GM23248 (cell line): ENCODE results near the gene NIN. TPM values are rescaled to one million over a fixed set of nuclear protein-coding genes. Genes with fewer than 3 reads are reported as not detected.
A peak's percentile ranks its signal among the peaks of the same experiment; 100 is the strongest.

ENCODE experiments used
- DNase-seq: peaks from one replicate; pipeline ENCODE4 v3.0.0-alpha.2; 2015
- H2AFZ ChIP-seq: fragments of 200-600 bp; sonication (generic); 2 replicates; pipeline ENCODE4 v1.6.1; 2016; ENCODE audit warnings: antibody characterized with exemption
- H3F3A ChIP-seq: fragments of 200-600 bp; sonication (generic); 2 replicates; pipeline ENCODE4 v1.6.1; 2016; ENCODE audit warnings: mild to moderate bottlenecking, antibody characterized with exemption, mixed run types; ENCODE audit not compliant: insufficient read depth
- H3K27ac ChIP-seq: fragments of 200-600 bp; sonication (generic); 2 replicates; pipeline ENCODE4 v1.5.1; 2016; ENCODE audit warnings: mild to moderate bottlenecking
- H3K27me3 ChIP-seq: fragments of 200-600 bp; sonication (generic); replicated peaks from 2 replicates; pipeline ENCODE4 v1.6.1; 2016; ENCODE audit warnings: mild to moderate bottlenecking; ENCODE audit not compliant: insufficient read depth
- H3K36me3 ChIP-seq: fragments of 200-600 bp; sonication (generic); 2 replicates; pipeline ENCODE4 v1.6.1; 2016; ENCODE audit warnings: low read depth, mild to moderate bottlenecking
- H3K4me1 ChIP-seq: fragments of 200-600 bp; sonication (generic); 2 replicates; pipeline ENCODE4 v1.6.1; 2016; ENCODE audit warnings: mild to moderate bottlenecking; ENCODE audit not compliant: insufficient read depth
- H3K4me2 ChIP-seq: fragments of 200-600 bp; sonication (generic); one replicate; pipeline ENCODE4 v1.6.1; 2016; ENCODE audit warnings: mild to moderate bottlenecking; ENCODE audit not compliant: unreplicated experiment
- H3K4me3 ChIP-seq: fragments of 200-600 bp; sonication (generic); 2 replicates; pipeline ENCODE4 v1.5.1; 2016; ENCODE audit warnings: mild to moderate bottlenecking
- H3K79me2 ChIP-seq: fragments of 200-600 bp; sonication (generic); 2 replicates; pipeline ENCODE4 v1.6.1; 2016; ENCODE audit warnings: mild to moderate bottlenecking; ENCODE audit not compliant: insufficient read depth
- H3K9ac ChIP-seq: fragments of 200-600 bp; sonication (generic); 2 replicates; pipeline ENCODE4 v1.6.1; 2016; ENCODE audit warnings: mild to moderate bottlenecking
- H3K9me2 ChIP-seq: fragments of 200-600 bp; sonication (generic); 2 replicates; pipeline ENCODE4 v1.6.1; 2016; ENCODE audit warnings: mixed run types, mild to moderate bottlenecking, moderate library complexity; ENCODE audit not compliant: insufficient read depth
- H3K9me3 ChIP-seq: fragments of 200-600 bp; sonication (generic); one replicate; pipeline ENCODE4 v1.6.1; 2017; ENCODE audit warnings: low read depth
- H4K20me1 ChIP-seq: fragments of 200-600 bp; sonication (generic); 2 replicates; pipeline ENCODE4 v1.6.0; 2016; ENCODE audit not compliant: insufficient read depth
- EZH2 ChIP-seq: fragments of 200-600 bp; sonication (generic); IDR thresholded peaks from 2 replicates; pipeline ENCODE4 v1.6.1; 2018; ENCODE audit warnings: antibody characterized with exemption, mild to moderate bottlenecking; ENCODE audit not compliant: insufficient read depth, poor library complexity, severe bottlenecking
- EZH2phosphoT487 ChIP-seq: fragments of 200-600 bp; sonication (generic); IDR thresholded peaks from 2 replicates; pipeline ENCODE4 v1.6.1; 2018; ENCODE audit warnings: antibody characterized with exemption, moderate library complexity, mild to moderate bottlenecking, low read depth; ENCODE audit not compliant: insufficient read depth
- WGBS, 2 experiments: methylation state at CpG; one replicate each; pipeline ENCODE4 v1.1.6; 2015 to 2017; ENCODE audit warnings: low lambda C conversion rate in 2 of 2, low coverage in 1 of 2; ENCODE audit errors: missing lambda C conversion rate in 2 of 2; 5-methylcytosine and 5-hydroxymethylcytosine counted together
- in situ Hi-C: fragments of 300-500 bp; cut with MboI; formaldehyde crosslinking; loops from 2 replicates; pipeline ENCODE4 v1.15.0; 2020
- polyA plus RNA-seq: library from polyadenylated mRNA; unstranded; fragments of >200 nt; fragmentation: Nextera tagmentation; extraction: Ambion mirVana; gene quantifications from 2 replicates; pipeline ENCODE4 v1.2.1, GENCODE V29; 2016
- total RNA-seq: library from RNA; depleted of rRNA; stranded (reverse); fragments of >200 nt; shearing (Covaris generic); gene quantifications from 2 replicates; pipeline ENCODE4 v1.2.3, GENCODE V29; 2014

NIN gene
- total and polyA plus RNA-seq, 2 experiments from 2014 or later: 17.0 to 33.3 TPM

DNA sequence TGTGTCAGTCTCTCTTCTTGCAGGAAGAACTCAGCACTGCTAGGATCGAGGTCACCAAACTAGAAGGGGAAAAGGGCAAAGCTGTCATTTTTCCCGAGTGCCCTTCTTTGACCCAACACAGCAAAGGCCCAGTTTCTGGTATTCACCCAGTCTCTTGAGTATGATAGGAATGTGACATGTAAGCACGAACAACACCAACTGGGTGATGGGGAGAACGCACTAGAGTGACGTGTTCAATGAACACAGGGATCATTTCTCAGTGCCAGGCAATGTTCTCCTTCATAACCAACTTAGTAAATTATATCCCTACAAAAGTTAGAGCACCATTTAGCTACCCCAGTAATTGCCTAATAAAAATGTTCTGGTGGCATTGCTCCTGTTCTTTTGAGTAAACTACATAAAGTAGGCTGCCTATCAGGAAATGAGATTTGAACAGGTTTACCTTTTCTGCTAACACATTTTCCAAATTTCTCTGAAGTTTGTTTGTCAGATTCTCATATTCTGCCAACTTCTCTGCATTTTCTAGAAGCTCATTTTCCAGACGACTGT, 64.5 kb downstream of the NIN start:
- Histone ChIP-seq H3K27me3 (no peaks in the 10 kb centered on the region), H3K4me3 (no peak overlapping the region), H3K4me2 (peak overlapping the region; percentile 47), H3K4me1 (peaks cover 51% of the 10 kb centered on the region), H4K20me1 (no peaks in the 10 kb centered on the region), H3K9me3 (no peaks in the 10 kb centered on the region), H2AFZ (no peak overlapping the region), H3K79me2 (no peaks in the 10 kb centered on the region), H3K9me2 (no peaks in the 10 kb centered on the region), H3F3A (peaks cover 61% of the 10 kb centered on the region), H3K9ac (no peak overlapping the region), H3K27ac (no peak overlapping the region), H3K36me3 (peaks cover 11% of the 10 kb centered on the region)
- WGBS, 2 experiments: 26 to 32% methylated on average over 6 of the region's 6 CpGs
- peak; percentile 61 for DNase-seq
- TF ChIP-seq EZH2 (no peak), EZH2phosphoT487 (no peak)
- in situ Hi-C loops: loop anchor here (25.0 kb wide), 1 partner anchor 429 kb away; no protein-coding TSS in a partner anchor

DNA sequence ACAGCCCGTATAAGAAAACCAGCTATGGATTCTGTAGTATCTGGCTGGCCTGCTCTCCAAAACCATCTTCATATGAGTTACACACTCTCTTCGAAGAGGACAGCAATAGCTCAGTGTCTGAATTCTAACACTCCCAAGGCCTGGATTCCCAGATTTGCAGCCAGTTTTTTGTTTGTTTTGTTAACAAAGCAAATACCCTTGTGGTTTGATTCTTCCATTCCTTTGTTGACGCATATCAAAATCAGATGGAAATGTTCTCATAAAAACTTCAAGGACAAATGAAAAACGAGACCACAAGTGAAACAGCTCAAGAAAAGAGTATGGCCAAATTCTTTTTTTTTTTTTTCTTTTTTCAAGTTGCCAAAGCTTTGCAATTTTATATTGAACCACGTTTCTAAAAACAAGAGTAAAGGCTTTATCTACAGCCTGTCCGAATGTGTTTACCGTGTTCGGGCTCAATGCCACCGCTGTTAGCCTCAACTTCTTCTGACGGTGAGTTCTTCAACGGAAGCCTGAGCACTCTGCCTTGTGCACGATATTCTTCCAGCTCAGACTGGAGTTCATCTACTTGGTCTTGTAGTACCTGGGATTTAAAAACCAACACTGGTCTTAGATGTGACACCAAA, 67.5 kb downstream of the NIN start:
- Histone ChIP-seq H3K4me2 (peak overlapping the region; percentile 58), H3K79me2 (no peaks in the 10 kb centered on the region), H3K9me2 (no peaks in the 10 kb centered on the region), H3K9me3 (no peaks in the 10 kb centered on the region), H3F3A (peaks cover 42% of the 10 kb centered on the region), H3K36me3 (peaks cover 5% of the 10 kb centered on the region), H3K9ac (peak overlapping the region; percentile 54), H3K4me1 (peaks cover 42% of the 10 kb centered on the region), H2AFZ (no peak overlapping the region), H3K27me3 (no peaks in the 10 kb centered on the region), H3K4me3 (peak overlapping the region; percentile 22), H3K27ac (peak overlapping the region; percentile 88), H4K20me1 (no peaks in the 10 kb centered on the region)
- TF ChIP-seq EZH2phosphoT487: peak; percentile 95
- TF ChIP-seq EZH2: no peak
- peak; percentile 87 for DNase-seq
- in situ Hi-C loops: loop anchor here (25.0 kb wide), 1 partner anchor 426 kb away; no protein-coding TSS in a partner anchor
- 7% methylated on average over 12 of the region's 12 CpGs for WGBS, 2 experiments

DNA sequence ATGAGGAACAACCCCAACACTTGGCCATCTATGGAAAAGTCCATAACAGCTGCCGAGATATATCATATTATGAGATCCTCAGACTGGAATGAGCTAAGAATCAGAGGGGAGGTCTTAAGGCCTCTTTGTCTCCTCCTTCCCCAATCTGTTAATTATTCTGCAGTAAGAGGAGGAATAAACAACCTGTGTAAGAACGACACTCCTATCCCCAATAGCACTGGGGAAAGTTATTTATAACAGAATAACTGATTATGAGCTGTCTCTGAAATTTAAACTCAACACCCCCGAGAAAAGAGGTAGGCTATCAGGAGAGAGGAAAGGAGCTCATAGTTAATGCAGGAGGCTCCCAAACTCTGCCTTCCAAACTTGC, 68.0 kb downstream of the NIN start:
- no peak for DNase-seq
- H3K27me3 ChIP-seq: no peaks in the 10 kb centered on the region
- peaks cover 37% of the 10 kb centered on the region for H3K4me1 ChIP-seq
- peak overlapping the region; percentile 54 for H3K9ac ChIP-seq
- peaks cover 5% of the 10 kb centered on the region for H3K36me3 ChIP-seq
- peak overlapping the region; percentile 12; the same call in 1 of the 2 replicates for H3K4me3 ChIP-seq
- peak overlapping the region; percentile 58 for H3K4me2 ChIP-seq
- H3K9me2 ChIP-seq: no peaks in the 10 kb centered on the region
- H2AFZ ChIP-seq: no peak overlapping the region
- no peaks in the 10 kb centered on the region for H3K79me2 ChIP-seq
- no peaks in the 10 kb centered on the region for H3K9me3 ChIP-seq
- in situ Hi-C loops: loop anchor here (25.0 kb wide), 1 partner anchor 426 kb away; no protein-coding TSS in a partner anchor
- peak overlapping the region; percentile 88 for H3K27ac ChIP-seq
- no peaks in the 10 kb centered on the region for H4K20me1 ChIP-seq
- TF ChIP-seq EZH2 (no peak), EZH2phosphoT487 (no peak)
- H3F3A ChIP-seq: peaks cover 36% of the 10 kb centered on the region
- WGBS, 2 experiments: 22 to 26% methylated on average over 3 of the region's 3 CpGs

DNA sequence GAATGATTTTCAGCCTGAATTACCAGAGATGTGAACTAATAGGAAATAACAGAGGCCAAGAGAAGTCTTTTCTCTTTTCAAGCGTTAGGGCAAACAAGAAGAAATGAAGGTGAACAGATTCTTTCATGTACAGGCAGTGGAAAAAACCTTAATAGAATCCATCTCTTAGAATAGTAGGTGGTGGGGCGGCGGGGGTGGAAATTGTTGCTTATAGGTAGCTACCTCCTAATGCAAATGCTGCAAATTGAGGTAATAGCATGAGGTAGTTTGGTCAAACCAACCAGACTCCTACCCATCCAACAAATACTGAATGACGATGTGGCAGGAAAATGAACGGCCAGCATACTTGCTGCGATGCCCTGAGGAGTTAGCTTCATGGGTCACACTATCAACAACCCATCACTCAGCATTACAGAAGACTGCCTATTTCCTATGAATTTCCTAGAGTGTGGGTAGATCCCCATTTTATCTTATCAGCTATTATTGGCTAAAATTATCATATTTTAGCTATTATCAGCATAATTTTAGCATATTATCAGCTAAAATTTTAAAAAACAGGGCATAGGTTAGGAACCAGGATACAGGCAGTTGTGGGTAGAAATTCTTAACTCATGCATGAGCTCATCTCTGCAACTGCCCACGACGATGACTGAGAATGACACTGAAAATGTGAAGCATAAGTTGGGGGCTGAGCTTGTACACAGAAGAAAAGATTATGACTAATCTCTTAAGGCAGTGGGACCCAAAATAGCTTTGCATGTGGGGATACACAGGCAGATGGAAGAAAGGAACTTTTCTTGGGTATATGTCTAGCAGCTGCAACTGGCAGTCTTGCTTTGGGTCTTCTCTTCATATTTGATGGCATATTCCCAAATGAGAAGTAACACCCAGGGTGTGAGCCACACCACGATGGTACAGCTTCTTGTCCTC, 68.7 kb downstream of the NIN start:
- TF ChIP-seq EZH2: no peak
- no peak for TF ChIP-seq EZH2phosphoT487
- Histone ChIP-seq H3K4me2 (peak overlapping the region; percentile 58), H3K9me2 (no peaks in the 10 kb centered on the region), H3K9ac (peak overlapping the region; percentile 54), H3K4me1 (peaks cover 36% of the 10 kb centered on the region), H3K27me3 (no peaks in the 10 kb centered on the region), H3K79me2 (no peaks in the 10 kb centered on the region), H3K9me3 (no peaks in the 10 kb centered on the region), H3F3A (peaks cover 36% of the 10 kb centered on the region), H2AFZ (no peak overlapping the region), H4K20me1 (no peaks in the 10 kb centered on the region), H3K36me3 (peaks cover 5% of the 10 kb centered on the region), H3K4me3 (peak overlapping the region; percentile 12; the same call in 1 of the 2 replicates), H3K27ac (peak overlapping the region; percentile 88)
- WGBS, 2 experiments: 59 to 68% methylated on average over 9 of the region's 9 CpGs
- DNase-seq: peak; percentile 95
- in situ Hi-C loops: loop anchor here (25.0 kb wide), 1 partner anchor 425 kb away; no protein-coding TSS in a partner anchor
